22Rv1 (cell line): ENCODE results near the gene TCEA2.

Experiments used
- ZFX ChIP-seq: fragments of 450-650 bp; IDR thresholded peaks from 2 replicates; pipeline ENCODE4 v1.6.1; 2017; ENCODE audit warnings: antibody characterized with exemption, borderline replicate concordance
- TF ChIP-seq, protein P1 (sequence below): fragments of 450-650 bp; IDR thresholded peaks from 2 replicates; pipeline ENCODE4 v1.5.1; 2017; ENCODE audit warnings: mild to moderate bottlenecking

GRCh38 chr20:64030371-64031134, 32.4 kb upstream of the TCEA2 start:
- TF ChIP-seq, protein P1, sequence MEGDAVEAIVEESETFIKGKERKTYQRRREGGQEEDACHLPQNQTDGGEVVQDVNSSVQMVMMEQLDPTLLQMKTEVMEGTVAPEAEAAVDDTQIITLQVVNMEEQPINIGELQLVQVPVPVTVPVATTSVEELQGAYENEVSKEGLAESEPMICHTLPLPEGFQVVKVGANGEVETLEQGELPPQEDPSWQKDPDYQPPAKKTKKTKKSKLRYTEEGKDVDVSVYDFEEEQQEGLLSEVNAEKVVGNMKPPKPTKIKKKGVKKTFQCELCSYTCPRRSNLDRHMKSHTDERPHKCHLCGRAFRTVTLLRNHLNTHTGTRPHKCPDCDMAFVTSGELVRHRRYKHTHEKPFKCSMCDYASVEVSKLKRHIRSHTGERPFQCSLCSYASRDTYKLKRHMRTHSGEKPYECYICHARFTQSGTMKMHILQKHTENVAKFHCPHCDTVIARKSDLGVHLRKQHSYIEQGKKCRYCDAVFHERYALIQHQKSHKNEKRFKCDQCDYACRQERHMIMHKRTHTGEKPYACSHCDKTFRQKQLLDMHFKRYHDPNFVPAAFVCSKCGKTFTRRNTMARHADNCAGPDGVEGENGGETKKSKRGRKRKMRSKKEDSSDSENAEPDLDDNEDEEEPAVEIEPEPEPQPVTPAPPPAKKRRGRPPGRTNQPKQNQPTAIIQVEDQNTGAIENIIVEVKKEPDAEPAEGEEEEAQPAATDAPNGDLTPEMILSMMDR, result no peak
- no peak for TF ChIP-seq ZFX
